Measurements from ENCODE around the gene CIB4. TPM values are rescaled to one million over a fixed set of nuclear protein-coding genes. Genes with fewer than 3 reads are reported as not detected.

CIB4 gene
- total RNA-seq, 2 experiments from 2014 or later, result not detected

- peaks cover 12% of the 10 kb centered on the region for H3K27me3 Mint-ChIP-seq
- CTCF ChIA-PET, result no interaction called here
- H3K4me1 Mint-ChIP-seq, result no peaks in the 10 kb centered on the region
- ATAC-seq, result no peak
- intact Hi-C loops (cut with DNase I, micrococcal nuclease), result no loop called here
- no peak for DNase-seq
- no peak overlapping the region for H3K27ac Mint-ChIP-seq
- no peaks in the 10 kb centered on the region for H3K36me3 Mint-ChIP-seq (ENCODE audit: low read depth)
- no peaks in the 10 kb centered on the region for H3K9me3 Mint-ChIP-seq (ENCODE audit: low read depth)
- H3K4me3 Mint-ChIP-seq, result no peak overlapping the region
- POLR2A ChIA-PET, result no interaction called here
Observed at GRCh38 chr2:26583381-26583911, 57.7 kb downstream of the CIB4 start.

DNA sequence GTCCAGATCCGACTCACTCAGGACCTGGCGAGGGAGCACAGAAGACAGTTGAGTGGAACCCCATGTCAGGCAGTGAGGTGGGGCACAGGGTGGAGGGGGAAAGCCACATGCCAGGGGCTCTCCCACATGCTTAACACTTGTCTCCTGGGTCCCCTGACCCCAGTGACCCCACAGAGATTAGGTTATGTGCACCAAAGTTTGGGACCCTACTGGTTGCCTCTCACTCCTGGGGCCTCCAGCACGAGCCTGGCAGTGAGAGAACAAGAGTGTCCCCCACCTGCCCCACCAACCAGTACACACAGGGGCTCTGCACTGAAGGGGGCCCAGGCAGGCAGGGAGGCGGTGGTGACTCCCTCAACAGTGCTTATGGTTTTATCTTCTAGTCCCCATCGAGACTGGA lies 58.3 kb downstream of the CIB4 start:
- POLR2A ChIA-PET, result no interaction called here
- Mint-ChIP-seq H3K4me3 (no peak overlapping the region), H3K36me3 (ENCODE audit: low read depth) (no peaks in the 10 kb centered on the region), H3K27ac (no peak overlapping the region), H3K9me3 (ENCODE audit: low read depth) (no peaks in the 10 kb centered on the region), H3K27me3 (peaks cover 14% of the 10 kb centered on the region), H3K4me1 (no peaks in the 10 kb centered on the region)
- intact Hi-C loops (cut with DNase I, micrococcal nuclease), result no loop called here
- DNase-seq (no peak), ATAC-seq (no peak)
- CTCF ChIA-PET, result no interaction called here

DNA sequence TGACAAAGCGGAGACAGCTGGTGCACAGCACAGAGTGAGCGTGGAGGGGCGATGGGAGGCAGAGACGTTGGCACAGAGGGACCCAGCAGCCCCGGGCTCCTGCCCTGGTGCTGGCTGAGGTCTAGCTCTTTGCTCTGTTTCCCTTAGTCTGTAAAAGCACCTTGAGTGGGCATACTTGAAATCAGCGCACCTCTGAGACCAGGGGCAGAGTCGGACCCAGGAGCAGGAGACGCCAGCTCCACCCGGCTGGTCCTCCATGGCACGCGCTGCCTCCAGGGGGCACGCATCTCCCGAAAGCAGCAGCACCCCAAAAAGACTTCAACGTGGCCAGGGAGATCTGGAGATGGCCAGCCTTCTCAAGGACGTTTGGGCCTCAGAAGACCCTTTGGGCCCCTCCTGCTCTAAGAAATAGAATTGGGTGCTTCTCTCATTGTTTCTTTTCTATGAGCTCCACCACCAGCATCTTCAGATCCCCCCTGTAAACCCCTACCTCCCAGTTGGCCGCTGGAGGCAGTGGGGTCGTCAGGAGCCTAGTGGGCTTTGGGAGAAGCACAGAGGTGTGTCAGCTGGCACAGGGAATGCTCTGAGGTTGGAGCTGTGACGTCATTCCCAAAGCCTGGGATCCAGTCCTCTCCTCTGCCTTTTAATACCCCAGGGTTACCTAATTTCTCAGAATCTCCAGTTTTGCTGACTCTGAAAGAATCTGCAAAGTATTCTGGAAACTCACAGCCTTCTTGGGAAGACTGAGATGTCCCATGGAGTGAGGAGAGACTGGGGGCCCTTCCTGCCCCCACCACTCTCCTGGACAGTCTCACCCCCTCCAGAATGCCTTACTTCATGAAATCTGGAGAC lies 58.9 kb downstream of the CIB4 start:
- POLR2A ChIA-PET, result no interaction called here
- Mint-ChIP-seq H3K36me3 (ENCODE audit: low read depth) (no peaks in the 10 kb centered on the region), H3K27me3 (peaks cover 14% of the 10 kb centered on the region), H3K27ac (no peak overlapping the region), H3K9me3 (ENCODE audit: low read depth) (no peaks in the 10 kb centered on the region), H3K4me1 (no peaks in the 10 kb centered on the region), H3K4me3 (no peak overlapping the region)
- CTCF ChIA-PET, result no interaction called here
- DNase-seq (no peak), ATAC-seq (no peak)
- intact Hi-C loops (cut with DNase I, micrococcal nuclease), result no loop called here

GRCh38 chr2:26581266-26581990 lies 59.7 kb downstream of the CIB4 start:
- Mint-ChIP-seq H3K9me3 (ENCODE audit: low read depth) (no peaks in the 10 kb centered on the region), H3K36me3 (ENCODE audit: low read depth) (no peaks in the 10 kb centered on the region), H3K4me3 (no peak overlapping the region), H3K27ac (no peak overlapping the region), H3K27me3 (peaks cover 14% of the 10 kb centered on the region), H3K4me1 (no peaks in the 10 kb centered on the region)
- CTCF ChIA-PET, result interaction anchor here (0.6 kb wide), 1 partner anchor 112 kb away, joined by 3 read pairs; no protein-coding TSS in a partner anchor
- no peak for DNase-seq
- POLR2A ChIA-PET, result interaction anchor here (0.6 kb wide), 1 partner anchor 65 kb away, joined by 3 read pairs; no protein-coding TSS in a partner anchor
- intact Hi-C loops (cut with DNase I, micrococcal nuclease), result no loop called here
- no peak for ATAC-seq

DNA sequence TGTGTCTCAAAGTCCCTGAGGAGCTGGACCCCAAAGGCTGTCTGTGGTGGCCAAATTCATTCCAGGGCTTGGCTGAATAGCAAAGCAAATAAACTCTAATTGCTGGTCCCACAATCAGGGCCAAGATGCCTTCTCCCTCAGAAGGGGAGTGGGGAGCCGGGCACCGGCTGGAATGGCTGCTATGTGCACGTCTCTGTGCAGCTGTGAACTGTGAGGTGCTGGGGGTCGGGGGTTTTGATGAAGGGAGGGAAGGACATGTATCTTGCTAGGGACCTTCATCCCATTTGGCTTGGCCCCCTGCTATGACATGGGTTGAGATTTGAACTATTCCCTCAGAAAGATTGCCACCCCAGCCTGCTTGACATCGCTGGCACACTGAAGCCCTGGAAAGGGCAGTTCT lies 60.4 kb downstream of the CIB4 start:
- Mint-ChIP-seq H3K4me1 (no peaks in the 10 kb centered on the region), H3K27me3 (peaks cover 7% of the 10 kb centered on the region), H3K9me3 (ENCODE audit: low read depth) (no peaks in the 10 kb centered on the region), H3K27ac (no peak overlapping the region), H3K36me3 (ENCODE audit: low read depth) (no peaks in the 10 kb centered on the region), H3K4me3 (no peak overlapping the region)
- ATAC-seq (no peak), DNase-seq (no peak)
- intact Hi-C loops (cut with DNase I, micrococcal nuclease), result no loop called here
- CTCF ChIA-PET, result interaction anchor here (0.6 to 0.9 kb wide), 2 partner anchors 9 to 111 kb away, joined by 3 to 4 read pairs; no protein-coding TSS in a partner anchor
- POLR2A ChIA-PET, result interaction anchor here (0.6 kb wide), 1 partner anchor 64 kb away, joined by 3 read pairs; no protein-coding TSS in a partner anchor

- DNase-seq (no peak), ATAC-seq (no peak)
- Mint-ChIP-seq H3K27ac (no peak overlapping the region), H3K27me3 (peaks cover 4% of the 10 kb centered on the region), H3K36me3 (ENCODE audit: low read depth) (no peaks in the 10 kb centered on the region), H3K4me1 (no peaks in the 10 kb centered on the region), H3K9me3 (ENCODE audit: low read depth) (no peaks in the 10 kb centered on the region), H3K4me3 (no peak overlapping the region)
- intact Hi-C loops (cut with DNase I, micrococcal nuclease), result no loop called here
- CTCF ChIA-PET, result interaction anchor here (0.7 to 1.1 kb wide), 3 partner anchors 10 to 349 kb away, joined by 3 to 4 read pairs (median 3); no protein-coding TSS in a partner anchor
- POLR2A ChIA-PET, result no interaction called here
Observed at GRCh38 chr2:26580151-26580550, 61.0 kb downstream of the CIB4 start.

GRCh38 chr2:26579723-26580040 lies 61.5 kb downstream of the CIB4 start:
- H3K4me1 Mint-ChIP-seq, result no peaks in the 10 kb centered on the region
- ChIA-PET POLR2A (no interaction called here), CTCF (interaction anchor here (0.7 to 1.1 kb wide), 2 partner anchors 77 to 349 kb away, joined by 3 read pairs; no protein-coding TSS in a partner anchor)
- H3K4me3 Mint-ChIP-seq, result no peak overlapping the region
- intact Hi-C loops (cut with DNase I, micrococcal nuclease), result loop anchor here (5.0 to 10.0 kb wide), 2 partner anchors 625 to 627 kb away; no protein-coding TSS in a partner anchor
- no peaks in the 10 kb centered on the region for H3K36me3 Mint-ChIP-seq (ENCODE audit: low read depth)
- ATAC-seq (no peak), DNase-seq (no peak)
- no peak overlapping the region for H3K27ac Mint-ChIP-seq
- H3K9me3 Mint-ChIP-seq (ENCODE audit: low read depth), result no peaks in the 10 kb centered on the region
- H3K27me3 Mint-ChIP-seq, result peaks cover 2% of the 10 kb centered on the region

GRCh38 chr2:26579025-26579722 lies 62.0 kb downstream of the CIB4 start:
- H3K27ac Mint-ChIP-seq, result no peak overlapping the region
- CTCF ChIA-PET, result interaction anchor here (0.7 to 2.7 kb wide), 9 partner anchors 16 to 597 kb away, joined by 3 to 10 read pairs (median 3); a partner anchor contains a TSS
- H3K9me3 Mint-ChIP-seq (ENCODE audit: low read depth), result no peaks in the 10 kb centered on the region
- DNase-seq (no peak), ATAC-seq (no peak)
- no peaks in the 10 kb centered on the region for H3K4me1 Mint-ChIP-seq
- H3K36me3 Mint-ChIP-seq (ENCODE audit: low read depth), result no peaks in the 10 kb centered on the region
- H3K4me3 Mint-ChIP-seq, result no peak overlapping the region
- intact Hi-C loops (cut with DNase I, micrococcal nuclease), result loop anchor here (5.0 to 10.0 kb wide), 2 partner anchors 624 to 627 kb away; no protein-coding TSS in a partner anchor
- POLR2A ChIA-PET, result no interaction called here
- peaks cover 2% of the 10 kb centered on the region for H3K27me3 Mint-ChIP-seq

- POLR2A ChIA-PET, result no interaction called here
- Mint-ChIP-seq H3K27me3 (peaks cover 2% of the 10 kb centered on the region), H3K9me3 (ENCODE audit: low read depth) (no peaks in the 10 kb centered on the region), H3K4me1 (no peaks in the 10 kb centered on the region), H3K27ac (no peak overlapping the region), H3K4me3 (no peak overlapping the region), H3K36me3 (ENCODE audit: low read depth) (no peaks in the 10 kb centered on the region)
- CTCF ChIA-PET, result interaction anchor here (0.6 to 3.2 kb wide), 17 partner anchors 11 to 597 kb away, joined by 3 to 31 read pairs (median 5); a partner anchor contains a TSS
- no peak for DNase-seq
- intact Hi-C loops (cut with DNase I, micrococcal nuclease), result loop anchor here (5.0 to 10.0 kb wide), 2 partner anchors 624 to 626 kb away; no protein-coding TSS in a partner anchor
- no peak for ATAC-seq
Observed at GRCh38 chr2:26578581-26578980, 62.6 kb downstream of the CIB4 start.

- H3K9me3 Mint-ChIP-seq (ENCODE audit: low read depth), result no peaks in the 10 kb centered on the region
- H3K4me1 Mint-ChIP-seq, result no peaks in the 10 kb centered on the region
- CTCF ChIA-PET, result interaction anchor here (0.6 to 3.2 kb wide), 23 partner anchors 12 to 1361 kb away, joined by 3 to 31 read pairs (median 4); a partner anchor contains a TSS
- POLR2A ChIA-PET, result no interaction called here
- no peak overlapping the region for H3K4me3 Mint-ChIP-seq
- intact Hi-C loops (cut with DNase I, micrococcal nuclease), result loop anchor here (5.0 to 10.0 kb wide), 2 partner anchors 623 to 626 kb away; no protein-coding TSS in a partner anchor
- ATAC-seq (no peak), DNase-seq (no peak)
- H3K36me3 Mint-ChIP-seq (ENCODE audit: low read depth), result no peaks in the 10 kb centered on the region
- no peak overlapping the region for H3K27ac Mint-ChIP-seq
- H3K27me3 Mint-ChIP-seq, result peaks cover 2% of the 10 kb centered on the region
Observed at GRCh38 chr2:26578113-26578458, 63.1 kb downstream of the CIB4 start.
